ENCODE data around the gene SCAF1.
"Not testable (repeated sequence)": the region's sequence is repeated elsewhere in the genome, so short reads cannot be mapped to it uniquely, and the experiment has no call there.

- TF ChIP-seq CTCF (IDR thresholded peaks at IDR 0.05; ENCODE audit: insufficient read depth, low read length); POLR2AphosphoS5 (IDR thresholded peaks at IDR 0.05; ENCODE audit: low read depth); REST (IDR thresholded peaks at IDR 0.05; ENCODE audit: insufficient replicate concordance, low read depth); GABPA (IDR thresholded peaks at IDR 0.05; ENCODE audit: low read depth); SPI1 (IDR thresholded peaks at IDR 0.05; ENCODE audit: borderline replicate concordance, low read depth): not testable (repeated sequence)
These were observed 8.7 kb upstream of the SCAF1 start for GRCh38 chr19:49633273-49633672.
